Measurements from ENCODE around the gene PTDSS2.
"Not testable (repeated sequence)": the region's sequence is repeated elsewhere in the genome, so short reads cannot be mapped to it uniquely, and the experiment has no call there.

PTDSS2 gene

GRCh38 chr11:449889-450808, at the start of gene PTDSS2:
PTDSS2 (plus strand) TSS chr11:450279; CDS start chr11:450456, 177 bp downstream.
- Histone ChIP-seq H3K27ac (ENCODE audit: low read depth, low read length) (peak within 1 kb of the TSS; percentile 57), H3K79me2 (ENCODE audit: control insufficient read depth, insufficient read depth, low read length, unreplicated experiment) (peaks cover 28% of the 10 kb centered on the region), H2AFZ (ENCODE audit: low read length, unreplicated experiment) (peak within 1 kb of the TSS; percentile 93), H3K4me3 (ENCODE audit: low read depth, low read length) (peak within 1 kb of the TSS; percentile 89), H3K27me3 (ENCODE audit: insufficient read depth, low read length) (no peaks in the 10 kb centered on the region), H3K4me1 (ENCODE audit: control insufficient read depth, insufficient read depth, low read length, unreplicated experiment) (peaks cover 5% of the 10 kb centered on the region), H3K36me3 (ENCODE audit: insufficient read depth, low read length) (no peaks in the 10 kb centered on the region; the same call in 1 of the 2 replicates)

- not testable (repeated sequence) for H3K27me3 ChIP-seq (ENCODE audit: insufficient read depth, low read length); H2AFZ ChIP-seq (ENCODE audit: low read length, unreplicated experiment); H3K27ac ChIP-seq (ENCODE audit: low read depth, low read length); H3K36me3 ChIP-seq (ENCODE audit: insufficient read depth, low read length); H3K4me3 ChIP-seq (ENCODE audit: low read depth, low read length); H3K79me2 ChIP-seq (ENCODE audit: control insufficient read depth, insufficient read depth, low read length, unreplicated experiment); H3K4me1 ChIP-seq (ENCODE audit: control insufficient read depth, insufficient read depth, low read length, unreplicated experiment)
Measured at GRCh38 chr11:401196-401595, 48.9 kb upstream of the PTDSS2 start.

- Histone ChIP-seq H3K4me1 (ENCODE audit: control insufficient read depth, insufficient read depth, low read length, unreplicated experiment) (no peaks in the 10 kb centered on the region), H3K4me3 (ENCODE audit: low read depth, low read length) (no peak overlapping the region), H3K27ac (ENCODE audit: low read depth, low read length) (no peak overlapping the region), H3K36me3 (ENCODE audit: insufficient read depth, low read length) (no peaks in the 10 kb centered on the region), H2AFZ (ENCODE audit: low read length, unreplicated experiment) (no peak overlapping the region), H3K79me2 (ENCODE audit: control insufficient read depth, insufficient read depth, low read length, unreplicated experiment) (no peaks in the 10 kb centered on the region), H3K27me3 (ENCODE audit: insufficient read depth, low read length) (no peaks in the 10 kb centered on the region)
Measured at GRCh38 chr11:403021-403760, 46.9 kb upstream of the PTDSS2 start.

GRCh38 chr11:403761-404431, 46.2 kb upstream of the PTDSS2 start:
- H2AFZ ChIP-seq (ENCODE audit: low read length, unreplicated experiment) = no peak overlapping the region
- no peak overlapping the region for H3K4me3 ChIP-seq (ENCODE audit: low read depth, low read length)
- no peaks in the 10 kb centered on the region for H3K27me3 ChIP-seq (ENCODE audit: insufficient read depth, low read length)
- no peaks in the 10 kb centered on the region for H3K79me2 ChIP-seq (ENCODE audit: control insufficient read depth, insufficient read depth, low read length, unreplicated experiment)
- no peaks in the 10 kb centered on the region for H3K4me1 ChIP-seq (ENCODE audit: control insufficient read depth, insufficient read depth, low read length, unreplicated experiment)
- H3K36me3 ChIP-seq (ENCODE audit: insufficient read depth, low read length) = no peaks in the 10 kb centered on the region
- H3K27ac ChIP-seq (ENCODE audit: low read depth, low read length) = no peak overlapping the region

- Histone ChIP-seq H3K4me3 (ENCODE audit: low read depth, low read length) (no peak overlapping the region), H3K27ac (ENCODE audit: low read depth, low read length) (no peak overlapping the region), H3K27me3 (ENCODE audit: insufficient read depth, low read length) (no peaks in the 10 kb centered on the region), H3K4me1 (ENCODE audit: control insufficient read depth, insufficient read depth, low read length, unreplicated experiment) (no peaks in the 10 kb centered on the region), H3K79me2 (ENCODE audit: control insufficient read depth, insufficient read depth, low read length, unreplicated experiment) (no peaks in the 10 kb centered on the region), H2AFZ (ENCODE audit: low read length, unreplicated experiment) (no peak overlapping the region), H3K36me3 (ENCODE audit: insufficient read depth, low read length) (no peaks in the 10 kb centered on the region)
Measured at GRCh38 chr11:404551-405264, 45.4 kb upstream of the PTDSS2 start.

- H3K4me3 ChIP-seq (ENCODE audit: low read depth, low read length) = no peak overlapping the region
- H3K4me1 ChIP-seq (ENCODE audit: control insufficient read depth, insufficient read depth, low read length, unreplicated experiment) = no peaks in the 10 kb centered on the region
- H2AFZ ChIP-seq (ENCODE audit: low read length, unreplicated experiment) = no peak overlapping the region
- H3K79me2 ChIP-seq (ENCODE audit: control insufficient read depth, insufficient read depth, low read length, unreplicated experiment) = no peaks in the 10 kb centered on the region
- no peaks in the 10 kb centered on the region for H3K36me3 ChIP-seq (ENCODE audit: insufficient read depth, low read length)
- no peak overlapping the region for H3K27ac ChIP-seq (ENCODE audit: low read depth, low read length)
- no peaks in the 10 kb centered on the region for H3K27me3 ChIP-seq (ENCODE audit: insufficient read depth, low read length)
Measured at GRCh38 chr11:405323-405953, 44.6 kb upstream of the PTDSS2 start.

- no peaks in the 10 kb centered on the region for H3K79me2 ChIP-seq (ENCODE audit: control insufficient read depth, insufficient read depth, low read length, unreplicated experiment)
- H2AFZ ChIP-seq (ENCODE audit: low read length, unreplicated experiment) = peak overlapping the region; percentile 84
- H3K4me1 ChIP-seq (ENCODE audit: control insufficient read depth, insufficient read depth, low read length, unreplicated experiment) = no peaks in the 10 kb centered on the region
- no peak overlapping the region for H3K27ac ChIP-seq (ENCODE audit: low read depth, low read length)
- no peaks in the 10 kb centered on the region for H3K36me3 ChIP-seq (ENCODE audit: insufficient read depth, low read length)
- H3K4me3 ChIP-seq (ENCODE audit: low read depth, low read length) = peak overlapping the region; percentile 85
- H3K27me3 ChIP-seq (ENCODE audit: insufficient read depth, low read length) = no peaks in the 10 kb centered on the region
Measured at GRCh38 chr11:405954-406795, 43.9 kb upstream of the PTDSS2 start.

- no peak overlapping the region for H3K27ac ChIP-seq (ENCODE audit: low read depth, low read length)
- no peaks in the 10 kb centered on the region for H3K79me2 ChIP-seq (ENCODE audit: control insufficient read depth, insufficient read depth, low read length, unreplicated experiment)
- no peaks in the 10 kb centered on the region for H3K4me1 ChIP-seq (ENCODE audit: control insufficient read depth, insufficient read depth, low read length, unreplicated experiment)
- H3K36me3 ChIP-seq (ENCODE audit: insufficient read depth, low read length) = no peaks in the 10 kb centered on the region
- H3K4me3 ChIP-seq (ENCODE audit: low read depth, low read length) = peak overlapping the region; percentile 85
- H3K27me3 ChIP-seq (ENCODE audit: insufficient read depth, low read length) = no peaks in the 10 kb centered on the region
- H2AFZ ChIP-seq (ENCODE audit: low read length, unreplicated experiment) = peak overlapping the region; percentile 84
Measured at GRCh38 chr11:406796-407650, 43.1 kb upstream of the PTDSS2 start.

GRCh38 chr11:407651-408123, 42.4 kb upstream of the PTDSS2 start:
- Histone ChIP-seq H3K4me3 (ENCODE audit: low read depth, low read length) (no peak overlapping the region), H3K27ac (ENCODE audit: low read depth, low read length) (no peak overlapping the region), H3K36me3 (ENCODE audit: insufficient read depth, low read length) (no peaks in the 10 kb centered on the region), H3K27me3 (ENCODE audit: insufficient read depth, low read length) (no peaks in the 10 kb centered on the region), H3K4me1 (ENCODE audit: control insufficient read depth, insufficient read depth, low read length, unreplicated experiment) (no peaks in the 10 kb centered on the region), H3K79me2 (ENCODE audit: control insufficient read depth, insufficient read depth, low read length, unreplicated experiment) (no peaks in the 10 kb centered on the region), H2AFZ (ENCODE audit: low read length, unreplicated experiment) (no peak overlapping the region)
